Right lobe of liver (tissue), 6 donors: Measurements from ENCODE around the gene MAP7. TPM values are rescaled to one million over a fixed set of nuclear protein-coding genes. Genes with fewer than 3 reads are reported as not detected.

ENCODE experiments used
- ATAC-seq, 4 donors: fragments of 200-7000 bp; cut with Tn5 transposase; one replicate each; pipeline ENCODE4 v1.9.1; 2020; ENCODE audit warnings: mild to moderate bottlenecking in 4 of 4, moderate library complexity in 4 of 4
- DNase-seq, 3 donors: peaks; one replicate each; pipeline ENCODE4 v3.0.0-alpha.2; 2020
- H3K27ac ChIP-seq, 3 donors: fragments of 200-600 bp; one replicate each; pipeline ENCODE4 v1.8.0; 2022
- H3K27me3 ChIP-seq, 2 donors: fragments of 200-600 bp; one replicate each; pipeline ENCODE4 v1.8.0; 2022
- H3K36me3 ChIP-seq, 4 donors: fragments of 200-600 bp; sonication (generic) in 1 of 4; one replicate each; pipeline versions ENCODE4 v1.5.1 to v1.8.0; 2017 to 2022; ENCODE audit warnings: control low read depth in 1 of 4
- H3K4me1 ChIP-seq, 4 donors: fragments of 200-600 bp; sonication (generic) in 1 of 4; one replicate each; pipeline versions ENCODE4 v1.5.1 to v1.8.0; 2017 to 2022; ENCODE audit warnings: control low read depth in 1 of 4
- H3K4me3 ChIP-seq, 3 donors: fragments of 200-600 bp; one replicate each; pipeline ENCODE4 v1.8.0; 2022
- H3K9me3 ChIP-seq, 4 donors: fragments of 200-600 bp; sonication (generic) in 1 of 4; one replicate each; pipeline versions ENCODE4 v1.5.1 to v1.8.0; 2017 to 2022; ENCODE audit warnings: control low read depth in 1 of 4
- POLR2A ChIP-seq: fragments of 450-650 bp; IDR thresholded peaks from one replicate; pipeline ENCODE4 v1.6.1; 2017; ENCODE audit warnings: antibody characterized with exemption, mild to moderate bottlenecking
- WGBS: methylation state at CpG from one replicate; pipeline ENCODE4 v1.1.6; 2018; ENCODE audit warnings: low coverage, low lambda C conversion rate; ENCODE audit not compliant: insufficient coverage; ENCODE audit errors: missing lambda C conversion rate; 5-methylcytosine and 5-hydroxymethylcytosine counted together
- intact Hi-C, 2 donors: fragments of 100-400 bp; cut with DNase I; formaldehyde crosslinking; loops; one replicate each; pipeline versions ENCODE4 v1.11.2 to v1.14.1; 2022
- total RNA-seq, 6 experiments: library from RNA; depleted of rRNA in 2 of 6; stranded (reverse); fragments of >200 nt in 2 of 6; fragmentation: NEBNext Ultra II Directional in 3 of 6; extraction: Animal tissue kit (Norgen Biotek cat#: 25700) in 3 of 6; gene quantifications; one replicate each; pipeline versions ENCODE4 v1.1.0 to v1.2.4, GENCODE V29; 2016 to 2023
- TF ChIP-seq, protein P1 (sequence below), 4 donors: fragments of 200-600 bp in 3 of 4; fragments of 450-650 bp in 1 of 4; IDR thresholded peaks; one replicate each; pipeline versions ENCODE4 v1.5.1 to v1.8.0; 2016 to 2022; ENCODE audit warnings: antibody characterized with exemption in 4 of 4, mild to moderate bottlenecking in 2 of 4
- donor health status: DM: no; HTN: yes; CAD: no.
- donor health status: DM: no; HTN: no; CAD: no.
- donor health status: DM: no; HTN: no; CAD: no.
- donor health status: DM: no; HTN: yes; CAD: no.
- donor health status: DM: no; HTN: yes; CAD: no.

The MAP7 gene
- total RNA-seq, 6 experiments from 2014 or later: 14.8 to 20.9 (median 17.9) TPM

DNA sequence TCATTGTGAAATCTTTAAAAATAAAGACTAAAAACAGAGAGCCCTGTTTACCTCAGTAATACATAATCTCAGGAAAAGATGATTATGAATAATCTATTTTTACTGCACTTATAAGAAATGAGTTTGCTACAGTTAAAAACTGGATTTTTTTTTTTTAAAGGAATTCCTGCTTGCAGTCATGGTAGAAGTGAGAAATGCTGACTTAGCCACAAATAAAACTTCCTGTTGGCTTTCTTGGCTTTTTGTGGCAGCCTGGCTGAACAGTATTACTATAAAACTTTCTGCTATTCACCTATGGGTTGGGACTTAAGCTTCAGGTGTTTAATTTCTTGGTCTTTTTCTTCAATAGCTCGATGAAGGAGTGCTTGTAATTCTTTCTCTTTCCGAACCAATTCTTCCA lies 12.0 kb upstream of the MAP7 start:
- Histone ChIP-seq H3K36me3 (peaks cover 0 to 10% (median 0%) of the 10 kb centered on the region in 4 donors), H3K9me3 (no peaks in the 10 kb centered on the region), H3K27ac (no peak overlapping the region), H3K27me3 (no peaks in the 10 kb centered on the region), H3K4me1 (no peaks in the 10 kb centered on the region), H3K4me3 (no peak overlapping the region)
- peak in 1 of 4 donors; percentile 29 for ATAC-seq
- DNase-seq: no peak
- intact Hi-C loops: no loop called here
- TF ChIP-seq, protein P1, sequence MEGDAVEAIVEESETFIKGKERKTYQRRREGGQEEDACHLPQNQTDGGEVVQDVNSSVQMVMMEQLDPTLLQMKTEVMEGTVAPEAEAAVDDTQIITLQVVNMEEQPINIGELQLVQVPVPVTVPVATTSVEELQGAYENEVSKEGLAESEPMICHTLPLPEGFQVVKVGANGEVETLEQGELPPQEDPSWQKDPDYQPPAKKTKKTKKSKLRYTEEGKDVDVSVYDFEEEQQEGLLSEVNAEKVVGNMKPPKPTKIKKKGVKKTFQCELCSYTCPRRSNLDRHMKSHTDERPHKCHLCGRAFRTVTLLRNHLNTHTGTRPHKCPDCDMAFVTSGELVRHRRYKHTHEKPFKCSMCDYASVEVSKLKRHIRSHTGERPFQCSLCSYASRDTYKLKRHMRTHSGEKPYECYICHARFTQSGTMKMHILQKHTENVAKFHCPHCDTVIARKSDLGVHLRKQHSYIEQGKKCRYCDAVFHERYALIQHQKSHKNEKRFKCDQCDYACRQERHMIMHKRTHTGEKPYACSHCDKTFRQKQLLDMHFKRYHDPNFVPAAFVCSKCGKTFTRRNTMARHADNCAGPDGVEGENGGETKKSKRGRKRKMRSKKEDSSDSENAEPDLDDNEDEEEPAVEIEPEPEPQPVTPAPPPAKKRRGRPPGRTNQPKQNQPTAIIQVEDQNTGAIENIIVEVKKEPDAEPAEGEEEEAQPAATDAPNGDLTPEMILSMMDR (IDR thresholded peaks at IDR 0.05): no peak
- TF ChIP-seq POLR2A: no peak
- WGBS: 52% methylated on average over 2 of the region's 2 CpGs

- Histone ChIP-seq H3K4me1 (peaks cover 0 to 4% (median 2%) of the 10 kb centered on the region in 4 donors), H3K9me3 (no peaks in the 10 kb centered on the region), H3K27me3 (no peaks in the 10 kb centered on the region), H3K36me3 (no peaks in the 10 kb centered on the region), H3K4me3 (no peak overlapping the region), H3K27ac (no peak overlapping the region)
- peak in 2 of 3 donors; percentile 29 to 53 for DNase-seq
- intact Hi-C loops: no loop called here
- WGBS: 56% methylated on average over 5 of the region's 5 CpGs
- ATAC-seq: no peak
- TF ChIP-seq, protein P1 (IDR thresholded peaks at IDR 0.05): no peak
- TF ChIP-seq POLR2A: no peak
Observed at GRCh38 chr6:136553166-136553787, 3.1 kb upstream of the MAP7 start.

- Histone ChIP-seq H3K4me1 (peaks cover 0 to 8% (median 4%) of the 10 kb centered on the region in 4 donors), H3K9me3 (no peaks in the 10 kb centered on the region), H3K27ac (no peak overlapping the region), H3K4me3 (no peak overlapping the region), H3K36me3 (no peaks in the 10 kb centered on the region), H3K27me3 (no peaks in the 10 kb centered on the region)
- TF ChIP-seq, protein P1 (IDR thresholded peaks at IDR 0.05): no peak
- TF ChIP-seq POLR2A: no peak
- intact Hi-C loops: no loop called here
- ATAC-seq (no peak), DNase-seq (no peak)
- WGBS: 77% methylated on average over 4 of the region's 4 CpGs
Observed at GRCh38 chr6:136552054-136552453, 1.8 kb upstream of the MAP7 start.

GRCh38 chr6:136551103-136551502 lies 881 bp upstream of the MAP7 start:
- no peak for DNase-seq
- Histone ChIP-seq H3K4me3 (peak overlapping the region in 2 of 3 donors; percentile 75 to 91), H3K9me3 (no peaks in the 10 kb centered on the region), H3K27me3 (no peaks in the 10 kb centered on the region), H3K27ac (peak overlapping the region in 1 of 3 donors; percentile 92), H3K4me1 (peaks cover 0 to 16% (median 7%) of the 10 kb centered on the region in 4 donors), H3K36me3 (no peaks in the 10 kb centered on the region)
- intact Hi-C loops: no loop called here
- WGBS: 67% methylated on average over 8 of the region's 8 CpGs
- no peak for TF ChIP-seq POLR2A
- TF ChIP-seq, protein P1 (IDR thresholded peaks at IDR 0.05): no peak
- ATAC-seq: no peak
